GM19467 (cell line): ENCODE data around the gene SMIM5.

ENCODE experiments used
- ATAC-seq: cut with Tn5 transposase; IDR thresholded peaks from one replicate; pipeline ENCODE4 v1.9.1; 2021; ENCODE audit warnings: mild to moderate bottlenecking, moderate library complexity; ENCODE audit not compliant: unreplicated experiment

The SMIM5 gene

GRCh38 chr17:75602644-75603043, 30.6 kb upstream of the SMIM5 start:
- ATAC-seq = no peak

- ATAC-seq = no peak
Observed at GRCh38 chr17:75603123-75603522, 30.1 kb upstream of the SMIM5 start.

GRCh38 chr17:75604034-75604695, 29.1 kb upstream of the SMIM5 start:
- ATAC-seq = no peak

GRCh38 chr17:75605790-75606189, 27.4 kb upstream of the SMIM5 start:
- ATAC-seq = no peak

- ATAC-seq = no peak
Observed at GRCh38 chr17:75607086-75607485, 26.1 kb upstream of the SMIM5 start.

GRCh38 chr17:75610103-75610984, 22.9 kb upstream of the SMIM5 start:
- no peak for ATAC-seq

- no peak for ATAC-seq
Observed at GRCh38 chr17:75611851-75612429, 21.3 kb upstream of the SMIM5 start.

GRCh38 chr17:75612906-75613626, 20.2 kb upstream of the SMIM5 start:
- no peak for ATAC-seq

- no peak for ATAC-seq
Observed at GRCh38 chr17:75614006-75614405, 19.2 kb upstream of the SMIM5 start.

- no peak for ATAC-seq
Observed at GRCh38 chr17:75614556-75615270, 18.5 kb upstream of the SMIM5 start.

GRCh38 chr17:75615301-75615700, 17.9 kb upstream of the SMIM5 start:
- no peak for ATAC-seq

GRCh38 chr17:75616521-75617122, 16.6 kb upstream of the SMIM5 start:
- ATAC-seq = no peak

GRCh38 chr17:75617218-75617617, 16.0 kb upstream of the SMIM5 start:
- ATAC-seq = no peak

- ATAC-seq = no peak
Observed at GRCh38 chr17:75617675-75618074, 15.6 kb upstream of the SMIM5 start.

GRCh38 chr17:75619506-75620431, 13.5 kb upstream of the SMIM5 start:
- ATAC-seq = no peak

- ATAC-seq = no peak
Observed at GRCh38 chr17:75621489-75621888, 11.7 kb upstream of the SMIM5 start.

GRCh38 chr17:75622076-75622475, 11.2 kb upstream of the SMIM5 start:
- ATAC-seq = no peak

- no peak for ATAC-seq
Observed at GRCh38 chr17:75622771-75623273, 10.4 kb upstream of the SMIM5 start.

GRCh38 chr17:75623386-75623785, 9.8 kb upstream of the SMIM5 start:
- no peak for ATAC-seq
